ENCODE data around the gene C1S. TPM values are rescaled to one million over a fixed set of nuclear protein-coding genes. Genes with fewer than 3 reads are reported as not detected.

Gene C1S
- total RNA-seq, 1 donor from 2014 or later, result 0.71 TPM

DNA sequence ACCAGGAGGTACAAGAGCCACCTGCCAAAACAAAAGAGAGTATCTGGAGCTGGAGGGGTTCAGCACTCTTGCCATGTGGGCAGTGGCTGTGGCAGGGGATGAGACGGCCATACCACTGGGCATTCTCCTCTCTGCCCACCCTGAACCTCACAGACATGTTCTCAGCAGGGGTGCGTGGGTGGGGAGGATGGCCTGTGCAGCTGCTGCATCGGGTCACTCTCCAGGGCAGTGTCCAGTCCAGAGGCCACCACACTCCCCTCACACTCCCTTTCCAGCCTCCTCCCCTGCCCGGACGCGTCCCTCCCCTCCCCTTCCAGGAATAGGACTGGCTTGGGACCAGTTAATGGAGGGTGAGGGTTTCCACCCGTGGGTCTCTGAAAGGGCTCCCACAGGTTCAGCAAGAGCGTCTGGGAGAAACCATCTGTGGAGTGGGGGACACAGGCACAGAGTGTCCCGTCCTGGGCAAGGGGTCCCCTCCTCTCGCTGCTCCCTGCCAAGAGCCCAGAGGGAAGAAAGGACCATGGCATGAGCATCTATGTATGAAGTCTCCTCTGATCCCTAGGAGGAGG lies 31.2 kb downstream of the C1S start:
- no peak for ATAC-seq (ENCODE audit: low read depth)
- DNase-seq, result no peak
- ChIA-PET POLR2A (interaction anchor here (0.7 to 1.2 kb wide), 2 partner anchors 16 to 403 kb away, joined by 3 read pairs; partner anchors contain the start of gene ZNF384), CTCF (interaction anchor here (0.8 to 1.5 kb wide), 4 partner anchors 21 to 223 kb away, joined by 3 to 9 read pairs (median 3); no protein-coding TSS in a partner anchor)
- H3K4me1 Mint-ChIP-seq, result peaks cover 8% of the 10 kb centered on the region
- H3K27me3 Mint-ChIP-seq, result no peaks in the 10 kb centered on the region
- H3K9me3 Mint-ChIP-seq, result no peaks in the 10 kb centered on the region
- no peak overlapping the region for H3K27ac Mint-ChIP-seq
- no peaks in the 10 kb centered on the region for H3K36me3 Mint-ChIP-seq (ENCODE audit: low read depth)
- TF ChIP-seq, protein P1, sequence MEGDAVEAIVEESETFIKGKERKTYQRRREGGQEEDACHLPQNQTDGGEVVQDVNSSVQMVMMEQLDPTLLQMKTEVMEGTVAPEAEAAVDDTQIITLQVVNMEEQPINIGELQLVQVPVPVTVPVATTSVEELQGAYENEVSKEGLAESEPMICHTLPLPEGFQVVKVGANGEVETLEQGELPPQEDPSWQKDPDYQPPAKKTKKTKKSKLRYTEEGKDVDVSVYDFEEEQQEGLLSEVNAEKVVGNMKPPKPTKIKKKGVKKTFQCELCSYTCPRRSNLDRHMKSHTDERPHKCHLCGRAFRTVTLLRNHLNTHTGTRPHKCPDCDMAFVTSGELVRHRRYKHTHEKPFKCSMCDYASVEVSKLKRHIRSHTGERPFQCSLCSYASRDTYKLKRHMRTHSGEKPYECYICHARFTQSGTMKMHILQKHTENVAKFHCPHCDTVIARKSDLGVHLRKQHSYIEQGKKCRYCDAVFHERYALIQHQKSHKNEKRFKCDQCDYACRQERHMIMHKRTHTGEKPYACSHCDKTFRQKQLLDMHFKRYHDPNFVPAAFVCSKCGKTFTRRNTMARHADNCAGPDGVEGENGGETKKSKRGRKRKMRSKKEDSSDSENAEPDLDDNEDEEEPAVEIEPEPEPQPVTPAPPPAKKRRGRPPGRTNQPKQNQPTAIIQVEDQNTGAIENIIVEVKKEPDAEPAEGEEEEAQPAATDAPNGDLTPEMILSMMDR (IDR thresholded peaks at IDR 0.05), result no peak
- intact Hi-C loops (cut with micrococcal nuclease), result loop anchor here (1.0 kb wide), 6 partner anchors 17 to 222 kb away; partner anchors contain the start of genes C12orf57 and LPCAT3
- H3K4me3 Mint-ChIP-seq, result peak overlapping the region; percentile 87

DNA sequence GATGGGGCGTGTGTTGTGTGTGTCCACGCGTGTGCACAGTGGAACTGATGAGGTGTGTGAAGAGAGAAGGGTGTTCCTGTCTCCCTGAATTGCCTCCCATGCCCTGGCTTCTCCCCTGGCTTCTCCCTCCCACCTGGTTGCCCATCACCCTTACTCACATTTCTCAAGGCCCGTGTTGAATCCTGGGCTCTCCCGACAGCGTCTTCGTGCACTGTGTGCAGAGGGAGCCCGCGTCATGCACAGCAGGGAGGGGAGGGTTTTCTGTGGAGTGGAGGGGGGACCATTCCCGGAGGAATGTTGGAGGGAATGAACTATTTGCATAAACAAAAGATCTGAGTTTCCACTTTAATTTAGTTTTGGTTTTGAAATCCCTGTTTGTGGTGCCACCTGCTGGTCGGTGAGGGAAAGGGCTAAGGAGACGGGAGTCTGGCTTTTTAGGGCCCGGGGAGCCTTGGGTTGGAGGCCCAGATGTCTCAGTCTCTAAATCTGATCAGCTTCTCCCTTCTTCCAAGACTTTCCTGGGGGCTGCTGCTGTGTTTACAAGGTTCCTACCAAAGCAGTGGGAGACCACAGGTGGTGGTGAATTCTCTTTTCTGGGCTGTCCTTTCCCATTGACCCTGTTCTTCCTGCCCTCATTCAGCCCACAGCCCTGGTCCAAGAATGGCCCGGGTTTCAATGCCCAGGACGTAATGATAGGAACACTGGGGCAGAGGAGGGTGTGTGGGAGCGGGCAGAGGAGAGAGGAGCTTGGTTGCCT lies 31.9 kb downstream of the C1S start, which contains the start of gene C1R:
TSS of gene C1R (minus strand) at position 217 of the 757 bp plus-strand sequence. CDS start at position 160, 57 bp downstream.
- ChIA-PET CTCF (interaction anchor here (1.5 to 2.2 kb wide), 4 partner anchors 10 to 221 kb away, joined by 4 to 7 read pairs (median 6); partner anchors contain the start of genes C12orf57 and RNU7-1), POLR2A (no interaction called here)
- Mint-ChIP-seq H3K27ac (peak within 1 kb of the TSS; percentile 61), H3K27me3 (no peaks in the 10 kb centered on the region), H3K36me3 (ENCODE audit: low read depth) (no peaks in the 10 kb centered on the region), H3K4me3 (peak within 1 kb of the TSS; percentile 87), H3K4me1 (peaks cover 8% of the 10 kb centered on the region), H3K9me3 (no peaks in the 10 kb centered on the region)
- DNase-seq, result peak; percentile 53
- intact Hi-C loops (cut with micrococcal nuclease), result loop anchor here (1.0 kb wide), 6 partner anchors 16 to 223 kb away; partner anchors contain the start of genes C12orf57 and LPCAT3
- TF ChIP-seq, protein P1 (IDR thresholded peaks at IDR 0.05), result no peak
- peak; percentile 80 for ATAC-seq (ENCODE audit: low read depth)

DNA sequence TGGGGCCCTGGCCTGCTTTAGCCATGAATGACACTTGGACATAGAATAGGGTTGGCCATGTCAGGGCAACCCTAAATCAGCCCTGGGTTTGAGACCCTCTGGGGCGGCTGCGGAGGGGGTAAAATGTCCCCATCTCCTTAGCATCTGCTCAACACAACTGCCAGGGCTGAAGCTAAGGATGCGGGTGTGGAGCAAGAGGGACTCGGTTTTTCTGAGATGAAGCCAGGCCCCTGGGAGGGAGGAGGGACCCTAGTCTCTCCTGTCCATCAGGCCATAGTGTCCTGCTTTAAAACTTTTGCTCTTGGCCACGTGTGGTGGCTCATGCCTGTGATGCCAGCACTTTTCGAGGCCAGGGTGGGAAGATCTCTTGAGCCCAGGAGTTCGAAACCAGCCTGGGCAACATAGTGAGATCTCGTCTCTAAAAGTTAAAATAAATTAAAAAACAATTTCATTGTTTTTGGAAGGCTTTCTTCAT lies 32.5 kb downstream of the C1S start:
- Mint-ChIP-seq H3K4me3 (no peak overlapping the region), H3K4me1 (peaks cover 8% of the 10 kb centered on the region), H3K9me3 (no peaks in the 10 kb centered on the region), H3K36me3 (ENCODE audit: low read depth) (peaks cover 2% of the 10 kb centered on the region), H3K27ac (no peak overlapping the region), H3K27me3 (no peaks in the 10 kb centered on the region)
- no peak for DNase-seq
- no peak for ATAC-seq (ENCODE audit: low read depth)
- intact Hi-C loops (cut with micrococcal nuclease), result loop anchor here (1.0 kb wide), 6 partner anchors 15 to 224 kb away; partner anchors contain the start of genes C12orf57 and LPCAT3
- TF ChIP-seq, protein P1 (IDR thresholded peaks at IDR 0.05), result no peak
- ChIA-PET POLR2A (interaction anchor here (1.1 to 1.4 kb wide), 2 partner anchors 75 to 149 kb away, joined by 3 to 6 read pairs; partner anchors contain the start of genes C12orf57, LPCAT3 and RNU7-1), CTCF (interaction anchor here (1.0 to 2.2 kb wide), 6 partner anchors 10 to 223 kb away, joined by 4 to 7 read pairs (median 6); partner anchors contain the start of genes C12orf57 and RNU7-1)

DNA sequence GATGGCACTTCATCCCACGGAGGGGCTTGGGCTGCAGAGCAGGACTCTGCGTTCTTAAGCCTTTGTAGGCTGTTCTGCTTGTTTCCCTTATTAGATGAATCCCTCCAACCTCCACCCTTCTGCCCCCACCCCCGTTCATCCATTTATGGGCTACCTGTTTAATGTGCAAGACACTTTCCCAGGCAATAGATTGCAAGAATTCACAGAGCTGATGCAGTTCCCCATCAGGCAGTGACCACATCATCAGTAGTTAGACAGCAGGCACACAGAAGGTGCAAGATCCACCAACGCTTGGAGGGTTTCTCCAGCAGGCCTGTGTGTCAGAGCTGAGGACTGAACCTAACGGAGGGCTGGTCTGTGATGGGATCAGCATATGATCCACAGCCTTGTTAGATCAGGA lies 33.0 kb downstream of the C1S start:
- peaks cover 8% of the 10 kb centered on the region for H3K4me1 Mint-ChIP-seq
- H3K4me3 Mint-ChIP-seq, result no peak overlapping the region
- no peak for ATAC-seq (ENCODE audit: low read depth)
- H3K36me3 Mint-ChIP-seq (ENCODE audit: low read depth), result peaks cover 2% of the 10 kb centered on the region
- no peaks in the 10 kb centered on the region for H3K27me3 Mint-ChIP-seq
- ChIA-PET POLR2A (interaction anchor here (1.1 to 1.4 kb wide), 3 partner anchors 16 to 149 kb away, joined by 3 to 6 read pairs (median 3); partner anchors contain the start of genes C12orf57, C1RL, LPCAT3 and RNU7-1), CTCF (interaction anchor here (1.0 to 2.2 kb wide), 6 partner anchors 9 to 224 kb away, joined by 4 to 7 read pairs (median 6); partner anchors contain the start of genes C12orf57 and RNU7-1)
- no peak overlapping the region for H3K27ac Mint-ChIP-seq
- H3K9me3 Mint-ChIP-seq, result no peaks in the 10 kb centered on the region
- no peak for DNase-seq
- intact Hi-C loops (cut with micrococcal nuclease), result no loop called here
- TF ChIP-seq, protein P1 (IDR thresholded peaks at IDR 0.05), result no peak
